ENCODE measurements around the gene COPZ2.

DNA sequence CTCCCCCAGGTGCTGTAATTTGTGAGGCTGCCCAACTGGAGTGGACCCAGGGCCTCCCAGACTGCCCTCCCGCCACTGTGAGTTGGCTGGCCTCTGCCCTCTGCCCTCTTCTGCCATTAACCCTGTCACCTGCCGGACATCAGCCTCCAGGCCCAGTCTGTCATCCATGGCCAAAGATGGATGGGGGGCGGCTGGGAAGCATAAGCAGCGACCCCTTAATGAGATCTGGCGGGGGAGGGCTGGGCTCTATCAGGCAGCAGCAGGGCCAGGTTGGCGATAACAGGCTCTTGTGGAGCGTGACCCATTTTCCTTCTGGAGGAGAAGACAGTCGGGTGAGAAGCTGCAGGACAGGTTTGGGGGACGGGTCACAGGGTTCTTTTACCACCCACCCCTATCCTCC, 41.4 kb downstream of the COPZ2 start:
- TF ChIP-seq YY1 (IDR thresholded peaks at IDR 0.05; ENCODE audit: insufficient read depth, insufficient read length): no peak
- no peak for TF ChIP-seq ZNF274 (IDR thresholded peaks at IDR 0.05; ENCODE audit: low read depth, low read length)
- TF ChIP-seq SUZ12 (IDR thresholded peaks at IDR 0.05; ENCODE audit: extremely low read depth, insufficient read depth, insufficient read length): no peak

All from NT2/D1 (cell line).